Activated naive CD4-positive, alpha-beta T cell treated with anti-CD3 and anti-CD28 coated beads, Interleukin-2, amount 10 ng/mL, durations not matched to agents 7 days and 5 days (primary cell): ENCODE measurements around the gene CCBE1.
"Not testable (repeated sequence)": the region's sequence is repeated elsewhere in the genome, so short reads cannot be mapped to it uniquely, and the experiment has no call there.

Source experiments
- CTCF ChIA-PET: fragments of 350-600 bp; sonication (Branson Sonifier 250); formaldehyde crosslinking; loops from one replicate; lab custom pipeline; 2021; ENCODE audit warnings: antibody characterized with exemption; lab: Charles Lee
- DNase-seq: peaks from one replicate; pipeline ENCODE4 v3.0.0-alpha.2; 2020
- H3K27ac Mint-ChIP-seq: one replicate; pipeline ENCODE4 v1.8.0; 2021; ENCODE audit warnings: mild to moderate bottlenecking, moderate library complexity, mixed read lengths
- H3K27me3 Mint-ChIP-seq: one replicate; pipeline ENCODE4 v1.8.0; 2021; ENCODE audit warnings: mild to moderate bottlenecking, mixed read lengths
- H3K36me3 Mint-ChIP-seq: one replicate; pipeline ENCODE4 v1.8.0; 2021; ENCODE audit warnings: mixed read lengths
- H3K4me1 Mint-ChIP-seq: one replicate; pipeline ENCODE4 v1.8.0; 2021; ENCODE audit warnings: mixed read lengths
- H3K4me3 Mint-ChIP-seq: one replicate; pipeline ENCODE4 v1.8.0; 2021; ENCODE audit warnings: mild to moderate bottlenecking, moderate library complexity, mixed read lengths
- H3K9me3 Mint-ChIP-seq: one replicate; pipeline ENCODE4 v1.8.0; 2021; ENCODE audit warnings: mixed read lengths

CCBE1 gene

GRCh38 chr18:59685501-59685900 is 11.7 kb downstream of the CCBE1 start:
- Mint-ChIP-seq H3K27ac (no peak overlapping the region), H3K9me3 (no peaks in the 10 kb centered on the region), H3K4me1 (no peaks in the 10 kb centered on the region), H3K27me3 (peaks cover 22% of the 10 kb centered on the region), H3K36me3 (no peaks in the 10 kb centered on the region), H3K4me3 (no peak overlapping the region)
- CTCF ChIA-PET, result interaction anchor here (0.8 kb wide), 1 partner anchor 12 kb away, joined by 3 read pairs; no protein-coding TSS in a partner anchor
- no peak for DNase-seq

GRCh38 chr18:59684777-59685176 is 12.4 kb downstream of the CCBE1 start:
- Mint-ChIP-seq H3K4me3 (no peak overlapping the region), H3K27me3 (peaks cover 18% of the 10 kb centered on the region)
- CTCF ChIA-PET, result interaction anchor here (0.8 kb wide), 1 partner anchor 13 kb away, joined by 3 read pairs; no protein-coding TSS in a partner anchor

GRCh38 chr18:59681521-59682004 is 15.7 kb downstream of the CCBE1 start:
- CTCF ChIA-PET, result interaction anchor here (0.9 kb wide), 1 partner anchor 16 kb away, joined by 3 read pairs; the partner anchor contains the start of gene CCBE1
- DNase-seq, result no peak
- Mint-ChIP-seq H3K4me3 (no peak overlapping the region), H3K9me3 (no peaks in the 10 kb centered on the region), H3K4me1 (no peaks in the 10 kb centered on the region), H3K36me3 (no peaks in the 10 kb centered on the region), H3K27me3 (peaks cover 11% of the 10 kb centered on the region), H3K27ac (no peak overlapping the region)

More at GRCh38 chr18:59684777-59685176, 12.4 kb downstream of the CCBE1 start:
- H3K27ac Mint-ChIP-seq, result no peak overlapping the region
- no peak for DNase-seq
- H3K4me1 Mint-ChIP-seq, result no peaks in the 10 kb centered on the region
- no peaks in the 10 kb centered on the region for H3K36me3 Mint-ChIP-seq
- no peaks in the 10 kb centered on the region for H3K9me3 Mint-ChIP-seq

- H3K27me3 Mint-ChIP-seq, result peaks cover 10% of the 10 kb centered on the region
- CTCF ChIA-PET, result no interaction called here
- no peaks in the 10 kb centered on the region for H3K36me3 Mint-ChIP-seq
- no peaks in the 10 kb centered on the region for H3K4me1 Mint-ChIP-seq
- H3K4me3 Mint-ChIP-seq, result no peak overlapping the region
- H3K27ac Mint-ChIP-seq, result no peak overlapping the region
- H3K9me3 Mint-ChIP-seq, result no peaks in the 10 kb centered on the region
- DNase-seq, result no peak
Observed at GRCh38 chr18:59681051-59681450, 16.2 kb downstream of the CCBE1 start.

- H3K4me3 Mint-ChIP-seq, result no peak overlapping the region
- H3K9me3 Mint-ChIP-seq, result no peaks in the 10 kb centered on the region
- H3K36me3 Mint-ChIP-seq, result no peaks in the 10 kb centered on the region
- no peak overlapping the region for H3K27ac Mint-ChIP-seq
- H3K27me3 Mint-ChIP-seq, result no peaks in the 10 kb centered on the region
- H3K4me1 Mint-ChIP-seq, result no peaks in the 10 kb centered on the region
- CTCF ChIA-PET, result no interaction called here
- no peak for DNase-seq
Observed at GRCh38 chr18:59675346-59675745, 21.9 kb downstream of the CCBE1 start.

GRCh38 chr18:59674903-59675270 is 22.3 kb downstream of the CCBE1 start:
- Mint-ChIP-seq H3K4me1 (no peaks in the 10 kb centered on the region), H3K4me3 (no peak overlapping the region), H3K9me3 (no peaks in the 10 kb centered on the region), H3K27ac (no peak overlapping the region), H3K27me3 (no peaks in the 10 kb centered on the region), H3K36me3 (no peaks in the 10 kb centered on the region)
- DNase-seq, result no peak
- CTCF ChIA-PET, result no interaction called here

GRCh38 chr18:59674186-59674902 is 22.9 kb downstream of the CCBE1 start:
- CTCF ChIA-PET, result no interaction called here
- Mint-ChIP-seq H3K27me3 (peaks cover 2% of the 10 kb centered on the region), H3K4me1 (no peaks in the 10 kb centered on the region), H3K9me3 (no peaks in the 10 kb centered on the region), H3K4me3 (no peak overlapping the region), H3K27ac (no peak overlapping the region), H3K36me3 (no peaks in the 10 kb centered on the region)
- no peak for DNase-seq

GRCh38 chr18:59672235-59672711 is 24.9 kb downstream of the CCBE1 start:
- no peaks in the 10 kb centered on the region for H3K9me3 Mint-ChIP-seq
- CTCF ChIA-PET, result no interaction called here
- DNase-seq, result no peak
- H3K36me3 Mint-ChIP-seq, result no peaks in the 10 kb centered on the region
- H3K27me3 Mint-ChIP-seq, result peaks cover 5% of the 10 kb centered on the region
- H3K27ac Mint-ChIP-seq, result no peak overlapping the region
- H3K4me3 Mint-ChIP-seq, result no peak overlapping the region
- no peaks in the 10 kb centered on the region for H3K4me1 Mint-ChIP-seq

GRCh38 chr18:59671551-59671950 is 25.7 kb downstream of the CCBE1 start:
- Mint-ChIP-seq H3K36me3 (no peaks in the 10 kb centered on the region), H3K4me3 (no peak overlapping the region), H3K27ac (no peak overlapping the region), H3K27me3 (peaks cover 5% of the 10 kb centered on the region), H3K4me1 (no peaks in the 10 kb centered on the region), H3K9me3 (no peaks in the 10 kb centered on the region)
- DNase-seq, result no peak
- CTCF ChIA-PET, result no interaction called here

- Mint-ChIP-seq H3K4me3 (no peak overlapping the region), H3K27ac (no peak overlapping the region), H3K4me1 (no peaks in the 10 kb centered on the region), H3K27me3 (peaks cover 5% of the 10 kb centered on the region), H3K36me3 (no peaks in the 10 kb centered on the region), H3K9me3 (no peaks in the 10 kb centered on the region)
- no peak for DNase-seq
- CTCF ChIA-PET, result no interaction called here
Observed at GRCh38 chr18:59669872-59670657, 27.2 kb downstream of the CCBE1 start.

GRCh38 chr18:59667488-59667887 is 29.7 kb downstream of the CCBE1 start:
- CTCF ChIA-PET, result no interaction called here
- H3K4me3 Mint-ChIP-seq, result no peak overlapping the region
- DNase-seq, result no peak
- H3K27me3 Mint-ChIP-seq, result peaks cover 5% of the 10 kb centered on the region
- H3K27ac Mint-ChIP-seq, result no peak overlapping the region
- H3K4me1 Mint-ChIP-seq, result no peaks in the 10 kb centered on the region
- H3K9me3 Mint-ChIP-seq, result no peaks in the 10 kb centered on the region
- H3K36me3 Mint-ChIP-seq, result no peaks in the 10 kb centered on the region

GRCh38 chr18:59666007-59666402 is 31.2 kb downstream of the CCBE1 start:
- H3K27me3 Mint-ChIP-seq, H3K27ac Mint-ChIP-seq, DNase-seq, H3K36me3 Mint-ChIP-seq, H3K9me3 Mint-ChIP-seq, CTCF ChIA-PET, H3K4me1 Mint-ChIP-seq, H3K4me3 Mint-ChIP-seq: not testable (repeated sequence)

- Mint-ChIP-seq H3K9me3 (no peaks in the 10 kb centered on the region), H3K4me1 (no peaks in the 10 kb centered on the region), H3K27ac (no peak overlapping the region), H3K36me3 (no peaks in the 10 kb centered on the region), H3K4me3 (no peak overlapping the region), H3K27me3 (peaks cover 5% of the 10 kb centered on the region)
- CTCF ChIA-PET, result no interaction called here
- DNase-seq, result no peak
Observed at GRCh38 chr18:59665057-59666006, 31.9 kb downstream of the CCBE1 start.

GRCh38 chr18:59664329-59664728 is 32.9 kb downstream of the CCBE1 start:
- Mint-ChIP-seq H3K27ac (no peak overlapping the region), H3K4me3 (no peak overlapping the region), H3K4me1 (no peaks in the 10 kb centered on the region), H3K36me3 (no peaks in the 10 kb centered on the region), H3K27me3 (peaks cover 2% of the 10 kb centered on the region), H3K9me3 (no peaks in the 10 kb centered on the region)
- no peak for DNase-seq
- CTCF ChIA-PET, result no interaction called here
